Measurements from ENCODE around the gene HOXC9.

Gene HOXC9

GRCh38 chr12:54002278-54002914, 2.4 kb downstream of the HOXC9 start:
- H3K27me3 ChIP-seq (ENCODE audit: insufficient read depth, poor library complexity, severe bottlenecking) = peaks cover 91% of the 10 kb centered on the region
- DNase-seq (ENCODE audit: low read depth in 1 of 2, low spot score in 1 of 2) = no peak
- TF ChIP-seq GABPA (IDR thresholded peaks at IDR 0.05; ENCODE audit: low read depth) (no peak), SPI1 (IDR thresholded peaks at IDR 0.05; ENCODE audit: borderline replicate concordance, low read depth) (no peak), POLR2AphosphoS5 (IDR thresholded peaks at IDR 0.05; ENCODE audit: low read depth) (no peak), CTCF (IDR thresholded peaks at IDR 0.05; ENCODE audit: insufficient read depth, low read length) (no peak)
- TF ChIP-seq, protein P1, sequence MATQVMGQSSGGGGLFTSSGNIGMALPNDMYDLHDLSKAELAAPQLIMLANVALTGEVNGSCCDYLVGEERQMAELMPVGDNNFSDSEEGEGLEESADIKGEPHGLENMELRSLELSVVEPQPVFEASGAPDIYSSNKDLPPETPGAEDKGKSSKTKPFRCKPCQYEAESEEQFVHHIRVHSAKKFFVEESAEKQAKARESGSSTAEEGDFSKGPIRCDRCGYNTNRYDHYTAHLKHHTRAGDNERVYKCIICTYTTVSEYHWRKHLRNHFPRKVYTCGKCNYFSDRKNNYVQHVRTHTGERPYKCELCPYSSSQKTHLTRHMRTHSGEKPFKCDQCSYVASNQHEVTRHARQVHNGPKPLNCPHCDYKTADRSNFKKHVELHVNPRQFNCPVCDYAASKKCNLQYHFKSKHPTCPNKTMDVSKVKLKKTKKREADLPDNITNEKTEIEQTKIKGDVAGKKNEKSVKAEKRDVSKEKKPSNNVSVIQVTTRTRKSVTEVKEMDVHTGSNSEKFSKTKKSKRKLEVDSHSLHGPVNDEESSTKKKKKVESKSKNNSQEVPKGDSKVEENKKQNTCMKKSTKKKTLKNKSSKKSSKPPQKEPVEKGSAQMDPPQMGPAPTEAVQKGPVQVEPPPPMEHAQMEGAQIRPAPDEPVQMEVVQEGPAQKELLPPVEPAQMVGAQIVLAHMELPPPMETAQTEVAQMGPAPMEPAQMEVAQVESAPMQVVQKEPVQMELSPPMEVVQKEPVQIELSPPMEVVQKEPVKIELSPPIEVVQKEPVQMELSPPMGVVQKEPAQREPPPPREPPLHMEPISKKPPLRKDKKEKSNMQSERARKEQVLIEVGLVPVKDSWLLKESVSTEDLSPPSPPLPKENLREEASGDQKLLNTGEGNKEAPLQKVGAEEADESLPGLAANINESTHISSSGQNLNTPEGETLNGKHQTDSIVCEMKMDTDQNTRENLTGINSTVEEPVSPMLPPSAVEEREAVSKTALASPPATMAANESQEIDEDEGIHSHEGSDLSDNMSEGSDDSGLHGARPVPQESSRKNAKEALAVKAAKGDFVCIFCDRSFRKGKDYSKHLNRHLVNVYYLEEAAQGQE (IDR thresholded peaks at IDR 0.05; ENCODE audit: insufficient replicate concordance, low read depth) = no peak
- H3K27ac ChIP-seq (replicated peaks) = no peak overlapping the region
- H3K4me3 ChIP-seq (replicated peaks; ENCODE audit: insufficient read depth, low read length) = no peak overlapping the region

DNA sequence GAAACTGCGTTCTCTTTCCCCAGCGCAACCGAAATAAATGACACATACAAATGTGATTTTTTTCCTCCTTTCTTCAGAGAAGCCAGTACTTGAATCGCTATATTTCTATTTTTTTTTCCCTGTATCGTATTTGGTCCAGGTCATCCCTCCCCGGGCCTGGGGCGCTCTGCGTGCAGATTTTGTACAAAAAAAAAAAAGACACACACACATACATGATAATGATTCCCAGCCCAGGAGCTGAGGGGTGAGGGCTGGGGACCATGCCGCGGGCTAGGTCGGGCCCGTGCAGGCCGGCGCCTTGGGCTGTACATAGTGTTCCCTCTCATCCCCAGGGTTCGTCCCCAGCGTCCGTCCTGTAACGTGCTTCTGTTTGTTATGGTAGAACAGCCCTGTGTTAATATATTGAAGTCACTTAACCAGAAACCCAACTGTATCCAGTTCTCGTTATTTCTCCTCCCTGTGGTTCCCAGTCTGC, 3.0 kb downstream of the HOXC9 start:
- Histone ChIP-seq H3K27me3 (ENCODE audit: insufficient read depth, poor library complexity, severe bottlenecking) (peaks cover 91% of the 10 kb centered on the region), H3K4me3 (replicated peaks; ENCODE audit: insufficient read depth, low read length) (no peak overlapping the region), H3K27ac (replicated peaks) (no peak overlapping the region)
- TF ChIP-seq SPI1 (IDR thresholded peaks at IDR 0.05; ENCODE audit: borderline replicate concordance, low read depth) (no peak), GABPA (IDR thresholded peaks at IDR 0.05; ENCODE audit: low read depth) (no peak), POLR2AphosphoS5 (IDR thresholded peaks at IDR 0.05; ENCODE audit: low read depth) (no peak), CTCF (IDR thresholded peaks at IDR 0.05; ENCODE audit: insufficient read depth, low read length) (no peak)
- TF ChIP-seq, protein P1 (IDR thresholded peaks at IDR 0.05; ENCODE audit: insufficient replicate concordance, low read depth) = no peak
- no peak for DNase-seq (ENCODE audit: low read depth in 1 of 2, low spot score in 1 of 2)

- TF ChIP-seq GABPA (IDR thresholded peaks at IDR 0.05; ENCODE audit: low read depth) (no peak), SPI1 (IDR thresholded peaks at IDR 0.05; ENCODE audit: borderline replicate concordance, low read depth) (no peak), CTCF (IDR thresholded peaks at IDR 0.05; ENCODE audit: insufficient read depth, low read length) (no peak), POLR2AphosphoS5 (IDR thresholded peaks at IDR 0.05; ENCODE audit: low read depth) (no peak)
- TF ChIP-seq, protein P1 (IDR thresholded peaks at IDR 0.05; ENCODE audit: insufficient replicate concordance, low read depth) = no peak
- H3K27me3 ChIP-seq (ENCODE audit: insufficient read depth, poor library complexity, severe bottlenecking) = peaks cover 89% of the 10 kb centered on the region
- H3K4me3 ChIP-seq (replicated peaks; ENCODE audit: insufficient read depth, low read length) = no peak overlapping the region
- no peak for DNase-seq (ENCODE audit: low read depth in 1 of 2, low spot score in 1 of 2)
- no peak overlapping the region for H3K27ac ChIP-seq (replicated peaks)
These were observed 3.7 kb downstream of the HOXC9 start for GRCh38 chr12:54003625-54004024.
